A549 (cell line): ENCODE data around the gene PSG7.
"Not testable (repeated sequence)": the region's sequence is repeated elsewhere in the genome, so short reads cannot be mapped to it uniquely, and the experiment has no call there.

Source experiments
- CEBPB ChIP-seq, 2 experiments: fragments of >200 bp in 1 of 2; sonication (Bioruptor Twin) in 1 of 2; formaldehyde crosslinking in 1 of 2; IDR thresholded peaks; 2 replicates each; pipeline ENCODE4 v1.6.1; 2012 to 2016
- CHD2 ChIP-seq: fragments of 150-350 bp; IDR thresholded peaks from 2 replicates; pipeline ENCODE4 v1.6.1; 2014; ENCODE audit warnings: low read length; ENCODE audit not compliant: partially characterized antibody
- EP300 ChIP-seq, 2 experiments: fragments of >200 bp; sonication (Bioruptor Twin); formaldehyde crosslinking; IDR thresholded peaks; 2 replicates in 1 of 2; 3 replicates in 1 of 2; pipeline ENCODE4 v1.6.1; 2016 to 2017
- HOXA7 ChIP-seq: fragments of 250-450 bp; sonication (Bioruptor Pico); IDR thresholded peaks from 2 replicates; pipeline ENCODE4 v1.5.0; 2020; ENCODE audit warnings: mild to moderate bottlenecking, moderate library complexity
- POLR2A ChIP-seq: IDR thresholded peaks from 2 replicates; pipeline ENCODE4 v1.6.1; 2012; ENCODE audit warnings: mild to moderate bottlenecking, low read length
- POLR2AphosphoS2 ChIP-seq: conservative IDR thresholded peaks from 2 replicates; pipeline ENCODE4 v1.6.1; 2012; ENCODE audit warnings: low read length, improper control_type of control experiment, inconsistent platforms
- RFX5 ChIP-seq: fragments of 450-650 bp; IDR thresholded peaks from 2 replicates; pipeline ENCODE4 v1.7.1; 2014; ENCODE audit warnings: antibody characterized with exemption, mild to moderate bottlenecking, moderate library complexity
- SMC3 ChIP-seq: fragments of >200 bp; sonication (Bioruptor Twin); formaldehyde crosslinking; IDR thresholded peaks from 3 replicates; pipeline ENCODE4 v1.6.1; 2018; ENCODE audit warnings: inconsistent platforms
- ZC3H11A ChIP-seq: fragments of 450-650 bp; IDR thresholded peaks from 2 replicates; pipeline ENCODE4 v1.6.1; 2014; ENCODE audit warnings: antibody characterized with exemption, mild to moderate bottlenecking
- TF ChIP-seq, protein P1 (sequence below): fragments of >200 bp; sonication (Bioruptor Twin); formaldehyde crosslinking; IDR thresholded peaks from 3 replicates; pipeline ENCODE4 v1.5.1; 2016
- TF ChIP-seq, protein P2 (sequence below): fragments of 250-450 bp; sonication (Bioruptor Pico); IDR thresholded peaks from 2 replicates; pipeline ENCODE4 v1.5.0; 2021; ENCODE audit warnings: mild to moderate bottlenecking, moderate library complexity, borderline replicate concordance
- TF ChIP-seq, protein P3 (sequence below): IDR thresholded peaks from 2 replicates; pipeline ENCODE4 v1.6.1; 2012
- TF ChIP-seq, protein P4 (sequence below): fragments of 150-350 bp; IDR thresholded peaks from 2 replicates; pipeline ENCODE4 v1.6.1; 2014; ENCODE audit warnings: low read depth, mild to moderate bottlenecking, low read length

DNA sequence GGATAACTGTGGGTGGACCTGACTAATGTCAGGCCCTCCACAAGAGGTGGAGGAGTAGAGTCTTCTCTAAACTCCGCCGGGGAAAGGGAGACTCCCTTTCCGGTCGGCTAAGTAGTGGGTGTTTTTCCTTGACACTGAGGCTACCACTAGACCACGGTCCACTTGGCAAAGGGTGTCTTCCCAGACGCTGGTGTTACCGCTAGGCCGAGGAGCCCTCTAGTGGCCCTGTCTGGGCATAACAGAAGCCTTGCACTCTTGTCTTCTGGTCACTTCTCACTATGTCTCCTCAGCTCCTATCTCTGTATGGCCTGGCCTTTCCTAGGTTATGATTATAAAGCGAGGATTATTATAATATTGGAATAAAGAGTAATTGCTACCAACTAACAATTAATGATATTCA is 13.9 kb downstream of the PSG7 start:
- not testable (repeated sequence) for TF ChIP-seq ZC3H11A; POLR2A; RFX5; CHD2; CEBPB (IDR thresholded peaks at IDR 0.05); HOXA7 (CRISPR knock-in tag); POLR2AphosphoS2; EP300 (IDR thresholded peaks at IDR 0.05)
- TF ChIP-seq, protein P1, sequence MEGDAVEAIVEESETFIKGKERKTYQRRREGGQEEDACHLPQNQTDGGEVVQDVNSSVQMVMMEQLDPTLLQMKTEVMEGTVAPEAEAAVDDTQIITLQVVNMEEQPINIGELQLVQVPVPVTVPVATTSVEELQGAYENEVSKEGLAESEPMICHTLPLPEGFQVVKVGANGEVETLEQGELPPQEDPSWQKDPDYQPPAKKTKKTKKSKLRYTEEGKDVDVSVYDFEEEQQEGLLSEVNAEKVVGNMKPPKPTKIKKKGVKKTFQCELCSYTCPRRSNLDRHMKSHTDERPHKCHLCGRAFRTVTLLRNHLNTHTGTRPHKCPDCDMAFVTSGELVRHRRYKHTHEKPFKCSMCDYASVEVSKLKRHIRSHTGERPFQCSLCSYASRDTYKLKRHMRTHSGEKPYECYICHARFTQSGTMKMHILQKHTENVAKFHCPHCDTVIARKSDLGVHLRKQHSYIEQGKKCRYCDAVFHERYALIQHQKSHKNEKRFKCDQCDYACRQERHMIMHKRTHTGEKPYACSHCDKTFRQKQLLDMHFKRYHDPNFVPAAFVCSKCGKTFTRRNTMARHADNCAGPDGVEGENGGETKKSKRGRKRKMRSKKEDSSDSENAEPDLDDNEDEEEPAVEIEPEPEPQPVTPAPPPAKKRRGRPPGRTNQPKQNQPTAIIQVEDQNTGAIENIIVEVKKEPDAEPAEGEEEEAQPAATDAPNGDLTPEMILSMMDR = peak; percentile 68
- TF ChIP-seq, protein P2, sequence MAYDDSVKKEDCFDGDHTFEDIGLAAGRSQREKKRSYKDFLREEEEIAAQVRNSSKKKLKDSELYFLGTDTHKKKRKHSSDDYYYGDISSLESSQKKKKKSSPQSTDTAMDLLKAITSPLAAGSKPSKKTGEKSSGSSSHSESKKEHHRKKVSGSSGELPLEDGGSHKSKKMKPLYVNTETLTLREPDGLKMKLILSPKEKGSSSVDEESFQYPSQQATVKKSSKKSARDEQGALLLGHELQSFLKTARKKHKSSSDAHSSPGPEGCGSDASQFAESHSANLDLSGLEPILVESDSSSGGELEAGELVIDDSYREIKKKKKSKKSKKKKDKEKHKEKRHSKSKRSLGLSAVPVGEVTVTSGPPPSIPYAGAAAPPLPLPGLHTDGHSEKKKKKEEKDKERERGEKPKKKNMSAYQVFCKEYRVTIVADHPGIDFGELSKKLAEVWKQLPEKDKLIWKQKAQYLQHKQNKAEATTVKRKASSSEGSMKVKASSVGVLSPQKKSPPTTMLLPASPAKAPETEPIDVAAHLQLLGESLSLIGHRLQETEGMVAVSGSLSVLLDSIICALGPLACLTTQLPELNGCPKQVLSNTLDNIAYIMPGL (CRISPR knock-in tag) = not testable (repeated sequence)
- TF ChIP-seq, protein P3, sequence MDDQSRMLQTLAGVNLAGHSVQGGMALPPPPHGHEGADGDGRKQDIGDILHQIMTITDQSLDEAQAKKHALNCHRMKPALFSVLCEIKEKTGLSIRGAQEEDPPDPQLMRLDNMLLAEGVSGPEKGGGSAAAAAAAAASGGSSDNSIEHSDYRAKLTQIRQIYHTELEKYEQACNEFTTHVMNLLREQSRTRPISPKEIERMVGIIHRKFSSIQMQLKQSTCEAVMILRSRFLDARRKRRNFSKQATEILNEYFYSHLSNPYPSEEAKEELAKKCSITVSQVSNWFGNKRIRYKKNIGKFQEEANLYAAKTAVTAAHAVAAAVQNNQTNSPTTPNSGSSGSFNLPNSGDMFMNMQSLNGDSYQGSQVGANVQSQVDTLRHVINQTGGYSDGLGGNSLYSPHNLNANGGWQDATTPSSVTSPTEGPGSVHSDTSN = not testable (repeated sequence)
- TF ChIP-seq SMC3 = peak; percentile 73
- TF ChIP-seq, protein P4, sequence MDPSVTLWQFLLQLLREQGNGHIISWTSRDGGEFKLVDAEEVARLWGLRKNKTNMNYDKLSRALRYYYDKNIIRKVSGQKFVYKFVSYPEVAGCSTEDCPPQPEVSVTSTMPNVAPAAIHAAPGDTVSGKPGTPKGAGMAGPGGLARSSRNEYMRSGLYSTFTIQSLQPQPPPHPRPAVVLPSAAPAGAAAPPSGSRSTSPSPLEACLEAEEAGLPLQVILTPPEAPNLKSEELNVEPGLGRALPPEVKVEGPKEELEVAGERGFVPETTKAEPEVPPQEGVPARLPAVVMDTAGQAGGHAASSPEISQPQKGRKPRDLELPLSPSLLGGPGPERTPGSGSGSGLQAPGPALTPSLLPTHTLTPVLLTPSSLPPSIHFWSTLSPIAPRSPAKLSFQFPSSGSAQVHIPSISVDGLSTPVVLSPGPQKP = not testable (repeated sequence)
